Natural killer cell (primary cell): ENCODE measurements around the gene LGALS3BP. TPM values are rescaled to one million over a fixed set of nuclear protein-coding genes. Genes with fewer than 3 reads are reported as not detected.
A peak's percentile ranks its signal among the peaks of the same experiment; 100 is the strongest.

ENCODE experiments used
- ATAC-seq, 3 donors: fragments of 150-1000 bp in 2 of 3; fragments of 200-7000 bp in 1 of 3; cut with Tn5 transposase; 1 replicate in 1 of 3; 2 replicates in 2 of 3; pipeline ENCODE4 v1.10.0; 2021; ENCODE audit warnings: mild to moderate bottlenecking in 2 of 3, moderate library complexity in 2 of 3
- DNase-seq, 2 donors: peaks; one replicate each; pipeline versions ENCODE4 v3.0.0 to v3.0.0-alpha.2; 2013 to 2021; ENCODE audit warnings: mixed read lengths in 1 of 2
- H3K27ac ChIP-seq: one replicate; pipeline ENCODE4 v1.5.1; 2013; ENCODE audit warnings: mild to moderate bottlenecking, low read length
- H3K27me3 ChIP-seq: one replicate; pipeline ENCODE4 v1.6.1; 2013; ENCODE audit warnings: low read length; ENCODE audit not compliant: control insufficient read depth, insufficient read depth
- H3K36me3 ChIP-seq: one replicate; pipeline ENCODE4 v1.6.1; 2013; ENCODE audit warnings: low read length; ENCODE audit not compliant: control insufficient read depth, insufficient read depth
- H3K4me1 ChIP-seq: one replicate; pipeline ENCODE4 v1.6.1; 2013; ENCODE audit warnings: low read length; ENCODE audit not compliant: control insufficient read depth, insufficient read depth
- H3K4me3 ChIP-seq: one replicate; pipeline ENCODE4 v1.5.1; 2013; ENCODE audit warnings: low read length
- H3K9me3 ChIP-seq: one replicate; pipeline ENCODE4 v1.6.1; 2013; ENCODE audit warnings: low read length; ENCODE audit not compliant: control insufficient read depth, insufficient read depth
- H3K27ac Mint-ChIP-seq, 2 donors: one replicate each; pipeline ENCODE4 v1.8.0; 2022; ENCODE audit warnings: mild to moderate bottlenecking in 2 of 2, mixed read lengths in 2 of 2, moderate library complexity in 1 of 2
- H3K27me3 Mint-ChIP-seq, 2 donors: one replicate each; pipeline ENCODE4 v1.8.0; 2022; ENCODE audit warnings: low read depth in 2 of 2, mixed read lengths in 2 of 2
- H3K36me3 Mint-ChIP-seq: one replicate; pipeline ENCODE4 v1.8.0; 2022; ENCODE audit warnings: mixed read lengths
- H3K4me1 Mint-ChIP-seq, 2 donors: one replicate each; pipeline ENCODE4 v1.8.0; 2022; ENCODE audit warnings: mixed read lengths in 2 of 2
- H3K4me3 Mint-ChIP-seq: one replicate; pipeline ENCODE4 v1.8.0; 2022; ENCODE audit warnings: mild to moderate bottlenecking, moderate library complexity, mixed read lengths
- H3K9me3 Mint-ChIP-seq, 2 donors: one replicate each; pipeline ENCODE4 v1.8.0; 2022; ENCODE audit warnings: mixed read lengths in 2 of 2
- CTCF ChIP-seq: fragments of 200-600 bp; IDR thresholded peaks from one replicate; pipeline ENCODE4 v1.8.0; 2022; ENCODE audit warnings: antibody characterized with exemption
- WGBS: methylation state at CpG from one replicate; pipeline ENCODE4 v1.1.7; 2013; ENCODE audit warnings: missing lambda C conversion rate; ENCODE audit not compliant: insufficient coverage; 5-methylcytosine and 5-hydroxymethylcytosine counted together
- intact Hi-C: fragments of 100-400 bp; cut with micrococcal nuclease; formaldehyde crosslinking; loops from one replicate; pipeline ENCODE4 v1.14.2; 2022
- total RNA-seq, 4 donors: library from RNA; stranded (reverse); fragments of 120-200 nt in 1 of 4; gene quantifications; one replicate each; pipeline versions ENCODE4 v1.2.3 to v1.2.4, GENCODE V29; 2013 to 2022

The LGALS3BP gene
- total RNA-seq, 3 donors from 2014 or later (not counting 1 experiment from before 2014, with no cell fraction given), result 4.2 to 8.8 (median 4.2) TPM

- Mint-ChIP-seq H3K4me1 (peaks cover 12 to 24% of the 10 kb centered on the region in 2 donors), H3K27ac (peak overlapping the region in 1 of 2 donors; percentile 67), H3K9me3 (no peaks in the 10 kb centered on the region), H3K27me3 (no peaks in the 10 kb centered on the region), H3K4me3 (no peak overlapping the region), H3K36me3 (no peaks in the 10 kb centered on the region)
- Histone ChIP-seq H3K36me3 (peaks cover 51% of the 10 kb centered on the region), H3K9me3 (no peaks in the 10 kb centered on the region), H3K27me3 (no peaks in the 10 kb centered on the region), H3K27ac (no peak overlapping the region), H3K4me1 (peaks cover 9% of the 10 kb centered on the region), H3K4me3 (no peak overlapping the region)
- ATAC-seq, result no peak
- TF ChIP-seq CTCF, result no peak
- DNase-seq, result no peak
- 94% methylated on average over 34 of the region's 34 CpGs for WGBS
- intact Hi-C loops, result no loop called here
Measured at GRCh38 chr17:78995022-78995760, 15.5 kb upstream of the LGALS3BP start.

- H3K4me1 Mint-ChIP-seq, result peaks cover 12 to 22% of the 10 kb centered on the region in 2 donors
- H3K27ac Mint-ChIP-seq, result no peak overlapping the region
- intact Hi-C loops, result no loop called here
- H3K27me3 Mint-ChIP-seq, result no peaks in the 10 kb centered on the region
- DNase-seq (no peak), ATAC-seq (no peak)
- no peak overlapping the region for H3K27ac ChIP-seq
- peaks cover 9% of the 10 kb centered on the region for H3K4me1 ChIP-seq
- H3K4me3 Mint-ChIP-seq, result no peak overlapping the region
- H3K9me3 Mint-ChIP-seq, result no peaks in the 10 kb centered on the region
- TF ChIP-seq CTCF, result no peak
- peaks cover 51% of the 10 kb centered on the region for H3K36me3 ChIP-seq
- no peaks in the 10 kb centered on the region for H3K9me3 ChIP-seq
- H3K36me3 Mint-ChIP-seq, result no peaks in the 10 kb centered on the region
- 95% methylated on average over 22 of the region's 22 CpGs for WGBS
- no peak overlapping the region for H3K4me3 ChIP-seq
- no peaks in the 10 kb centered on the region for H3K27me3 ChIP-seq
Measured at GRCh38 chr17:78993981-78994671, 14.4 kb upstream of the LGALS3BP start.

GRCh38 chr17:78993241-78993956 lies 13.7 kb upstream of the LGALS3BP start:
- DNase-seq (peak in 1 of 2 donors; percentile 74), ATAC-seq (peak; percentile 56 to 74 (median 70))
- Mint-ChIP-seq H3K9me3 (no peaks in the 10 kb centered on the region), H3K27ac (peak overlapping the region; percentile 29 to 54), H3K4me3 (no peak overlapping the region), H3K36me3 (no peaks in the 10 kb centered on the region), H3K4me1 (peaks cover 12 to 22% of the 10 kb centered on the region in 2 donors), H3K27me3 (no peaks in the 10 kb centered on the region)
- intact Hi-C loops, result no loop called here
- H3K4me1 ChIP-seq, result peaks cover 9% of the 10 kb centered on the region
- no peaks in the 10 kb centered on the region for H3K27me3 ChIP-seq
- no peak overlapping the region for H3K27ac ChIP-seq
- no peak overlapping the region for H3K4me3 ChIP-seq
- H3K36me3 ChIP-seq, result peaks cover 51% of the 10 kb centered on the region
- no peaks in the 10 kb centered on the region for H3K9me3 ChIP-seq
- WGBS, result 83% methylated on average over 49 of the region's 49 CpGs
- peak; percentile 73 for TF ChIP-seq CTCF
